ENCODE measurements around the gene EDEM2. TPM values are rescaled to one million over a fixed set of nuclear protein-coding genes. Genes with fewer than 3 reads are reported as not detected.
"Not testable (repeated sequence)": the region's sequence is repeated elsewhere in the genome, so short reads cannot be mapped to it uniquely, and the experiment has no call there.

EDEM2 gene
- total RNA-seq, 1 experiment from 2014 or later, result 28.5 TPM

GRCh38 chr20:35150846-35151579 lies 3.9 kb upstream of the EDEM2 start:
- no TSS peak for BruUV-seq (replicated peaks)
- no peaks in the 10 kb centered on the region for H4K20me1 ChIP-seq (ENCODE audit: low read length)
- no peaks in the 10 kb centered on the region for H3K36me3 ChIP-seq (ENCODE audit: low read depth, low read length)
- H3F3A ChIP-seq (ENCODE audit: low read length, unreplicated experiment), result no peaks in the 10 kb centered on the region
- H3K4me2 ChIP-seq (ENCODE audit: low read length), result no peak overlapping the region
- no peaks in the 10 kb centered on the region for H3K9me3 ChIP-seq (ENCODE audit: low read length)
- H3K9me2 ChIP-seq (replicated peaks; ENCODE audit: low read length), result no peaks in the 10 kb centered on the region
- intact Hi-C loops (cut with micrococcal nuclease), result no loop called here
- no peak overlapping the region for H2AFZ ChIP-seq (ENCODE audit: low read length)
- no peak overlapping the region for H3K9ac ChIP-seq (ENCODE audit: low read length)
- H3K27me3 ChIP-seq (ENCODE audit: low read length), result no peaks in the 10 kb centered on the region
- peaks cover 9% of the 10 kb centered on the region for H3K4me1 ChIP-seq (ENCODE audit: insufficient read depth, low read length)
- H3K27ac ChIP-seq (ENCODE audit: low read length), result no peak overlapping the region
- ATAC-seq (no peak), DNase-seq (no peak)
- ChIA-PET CTCF (no interaction called here), POLR2A (ENCODE audit: unreplicated experiment) (no interaction called here)
- peaks cover 9% of the 10 kb centered on the region; the same call in 1 of the 2 replicates for H3K79me2 ChIP-seq (ENCODE audit: low read length)
- TF ChIP-seq, protein P1, sequence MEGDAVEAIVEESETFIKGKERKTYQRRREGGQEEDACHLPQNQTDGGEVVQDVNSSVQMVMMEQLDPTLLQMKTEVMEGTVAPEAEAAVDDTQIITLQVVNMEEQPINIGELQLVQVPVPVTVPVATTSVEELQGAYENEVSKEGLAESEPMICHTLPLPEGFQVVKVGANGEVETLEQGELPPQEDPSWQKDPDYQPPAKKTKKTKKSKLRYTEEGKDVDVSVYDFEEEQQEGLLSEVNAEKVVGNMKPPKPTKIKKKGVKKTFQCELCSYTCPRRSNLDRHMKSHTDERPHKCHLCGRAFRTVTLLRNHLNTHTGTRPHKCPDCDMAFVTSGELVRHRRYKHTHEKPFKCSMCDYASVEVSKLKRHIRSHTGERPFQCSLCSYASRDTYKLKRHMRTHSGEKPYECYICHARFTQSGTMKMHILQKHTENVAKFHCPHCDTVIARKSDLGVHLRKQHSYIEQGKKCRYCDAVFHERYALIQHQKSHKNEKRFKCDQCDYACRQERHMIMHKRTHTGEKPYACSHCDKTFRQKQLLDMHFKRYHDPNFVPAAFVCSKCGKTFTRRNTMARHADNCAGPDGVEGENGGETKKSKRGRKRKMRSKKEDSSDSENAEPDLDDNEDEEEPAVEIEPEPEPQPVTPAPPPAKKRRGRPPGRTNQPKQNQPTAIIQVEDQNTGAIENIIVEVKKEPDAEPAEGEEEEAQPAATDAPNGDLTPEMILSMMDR (conservative IDR thresholded peaks at IDR 0.05; ENCODE audit: low read depth, low read length), result no peak
- TF ChIP-seq EZH2 (IDR thresholded peaks at IDR 0.05; ENCODE audit: low read length, unreplicated experiment) (no peak), EZH2phosphoT487 (IDR thresholded peaks at IDR 0.05; ENCODE audit: borderline replicate concordance, low read length) (no peak)
- no peak overlapping the region for H3K4me3 ChIP-seq (ENCODE audit: low read length)

GRCh38 chr20:35147575-35148071 lies 487 bp upstream of the EDEM2 start:
- H3K27ac ChIP-seq (ENCODE audit: low read length), result peak overlapping the region; percentile 51
- H2AFZ ChIP-seq (ENCODE audit: low read length), result peak overlapping the region; percentile 95
- H3F3A ChIP-seq (ENCODE audit: low read length, unreplicated experiment); H3K9me3 ChIP-seq (ENCODE audit: low read length); H3K27me3 ChIP-seq (ENCODE audit: low read length); H3K9me2 ChIP-seq (replicated peaks; ENCODE audit: low read length); POLR2A ChIA-PET (ENCODE audit: unreplicated experiment); H3K4me1 ChIP-seq (ENCODE audit: insufficient read depth, low read length); H3K36me3 ChIP-seq (ENCODE audit: low read depth, low read length); H3K79me2 ChIP-seq (ENCODE audit: low read length); H4K20me1 ChIP-seq (ENCODE audit: low read length): not testable (repeated sequence)
- H3K4me2 ChIP-seq (ENCODE audit: low read length), result peak overlapping the region; percentile 100
- peak; percentile 42 for ATAC-seq
- intact Hi-C loops (cut with micrococcal nuclease), result loop anchor here (1.0 to 5.0 kb wide), 4 partner anchors 24 to 300 kb away; partner anchors contain the start of gene TRPC4AP
- peak overlapping the region; percentile 75 for H3K9ac ChIP-seq (ENCODE audit: low read length)
- TSS peak; percentile 90 for BruUV-seq (replicated peaks)
- DNase-seq, result peak; percentile 52
- CTCF ChIA-PET, result interaction anchor here (0.6 to 2.4 kb wide), 3 partner anchors 51 to 121 kb away, joined by 3 to 12 read pairs (median 4); no protein-coding TSS in a partner anchor
- peak overlapping the region; percentile 95 for H3K4me3 ChIP-seq (ENCODE audit: low read length)

GRCh38 chr20:35146299-35146919 lies 727 bp downstream of the EDEM2 start:
- CTCF ChIA-PET, result interaction anchor here (0.5 to 2.5 kb wide), 6 partner anchors 50 to 118 kb away, joined by 3 to 43 read pairs (median 8); no protein-coding TSS in a partner anchor
- H3K9ac ChIP-seq (ENCODE audit: low read length), result peak overlapping the region; percentile 75
- peak; percentile 28 for ATAC-seq
- H3K9me2 ChIP-seq (replicated peaks; ENCODE audit: low read length), result no peaks in the 10 kb centered on the region
- POLR2A ChIA-PET (ENCODE audit: unreplicated experiment), result interaction anchor here (0.6 kb wide), 1 partner anchor 293 kb away, joined by 9 read pairs; no protein-coding TSS in a partner anchor
- H3K27ac ChIP-seq (ENCODE audit: low read length), result peak overlapping the region; percentile 51
- H4K20me1 ChIP-seq (ENCODE audit: low read length), result no peaks in the 10 kb centered on the region
- H3K27me3 ChIP-seq (ENCODE audit: low read length), result no peaks in the 10 kb centered on the region
- BruUV-seq (replicated peaks), result TSS peak; percentile 49
- TF ChIP-seq, protein P1 (conservative IDR thresholded peaks at IDR 0.05; ENCODE audit: low read depth, low read length), result 0 out of 2 replicates have a peak, but pooled peaks have one; percentile 17
- no peak for TF ChIP-seq EZH2phosphoT487 (IDR thresholded peaks at IDR 0.05; ENCODE audit: borderline replicate concordance, low read length)
- no peak for TF ChIP-seq EZH2 (IDR thresholded peaks at IDR 0.05; ENCODE audit: low read length, unreplicated experiment)
- H3K4me1 ChIP-seq (ENCODE audit: insufficient read depth, low read length), result peaks cover 10% of the 10 kb centered on the region
- no peaks in the 10 kb centered on the region for H3K9me3 ChIP-seq (ENCODE audit: low read length)
- DNase-seq, result peak; percentile 47
- H3K4me2 ChIP-seq (ENCODE audit: low read length), result peak overlapping the region; percentile 100
- no peaks in the 10 kb centered on the region for H3F3A ChIP-seq (ENCODE audit: low read length, unreplicated experiment)
- peaks cover 9% of the 10 kb centered on the region; the same call in 1 of the 2 replicates for H3K79me2 ChIP-seq (ENCODE audit: low read length)
- H3K4me3 ChIP-seq (ENCODE audit: low read length), result peak overlapping the region; percentile 95
- intact Hi-C loops (cut with micrococcal nuclease), result loop anchor here (2.0 to 5.0 kb wide), 2 partner anchors 54 to 301 kb away; partner anchors contain the start of gene TRPC4AP
- H2AFZ ChIP-seq (ENCODE audit: low read length), result peak overlapping the region; percentile 95
- peaks cover 6% of the 10 kb centered on the region; the same call in 1 of the 2 replicates for H3K36me3 ChIP-seq (ENCODE audit: low read depth, low read length)

Data from PC-3 (cell line).